Sigmoid colon (tissue), 7 donors: ENCODE measurements around the gene ARID3C. TPM values are rescaled to one million over a fixed set of nuclear protein-coding genes. Genes with fewer than 3 reads are reported as not detected.

Experiments
- DNase-seq: peaks from one replicate; pipeline ENCODE4 v3.0.0-alpha.2; 2019
- H3K27ac ChIP-seq, 4 donors: fragments of 200-600 bp; sonication (generic); one replicate each; pipeline ENCODE4 v1.5.1; 2016 to 2019; ENCODE audit warnings: mild to moderate bottlenecking in 1 of 4
- H3K27me3 ChIP-seq, 3 donors: fragments of 200-600 bp; sonication (generic); one replicate each; pipeline ENCODE4 v1.5.1; 2019; ENCODE audit warnings: mild to moderate bottlenecking in 1 of 3
- H3K36me3 ChIP-seq, 4 donors: fragments of 200-600 bp; sonication (generic); one replicate each; pipeline ENCODE4 v1.5.1; 2016 to 2019
- H3K4me1 ChIP-seq, 4 donors: fragments of 200-600 bp; sonication (generic); one replicate each; pipeline ENCODE4 v1.5.1; 2017 to 2019
- H3K4me3 ChIP-seq, 4 donors: fragments of 200-600 bp; sonication (generic); one replicate each; pipeline ENCODE4 v1.5.1; 2017 to 2019; ENCODE audit warnings: mild to moderate bottlenecking in 2 of 4, moderate library complexity in 1 of 4
- H3K9me3 ChIP-seq, 4 donors: fragments of 200-600 bp in 3 of 4; sonication (generic) in 3 of 4; one replicate each; pipeline versions ENCODE4 v1.5.1 to v1.6.1; 2013 to 2019
- EP300 ChIP-seq, 4 donors: sonication (generic); formaldehyde crosslinking; IDR thresholded peaks; one replicate each; pipeline ENCODE4 v1.6.1; 2017; ENCODE audit warnings: antibody characterized with exemption in 4 of 4
- POLR2A ChIP-seq, 2 donors: fragments of 450-650 bp; IDR thresholded peaks; one replicate each; pipeline ENCODE4 v1.6.1; 2016; ENCODE audit warnings: antibody characterized with exemption in 2 of 2, mild to moderate bottlenecking in 2 of 2, moderate library complexity in 2 of 2
- POLR2AphosphoS5 ChIP-seq, 4 donors: sonication (generic); formaldehyde crosslinking; IDR thresholded peaks; one replicate each; pipeline ENCODE4 v1.6.1; 2017; ENCODE audit warnings: antibody characterized with exemption in 4 of 4
- WGBS, 2 donors: extraction: QIAGEN DNeasy Blood & Tissue Kit; methylation state at CpG; one replicate each; pipeline ENCODE4 v1.1.7; 2013; 5-methylcytosine and 5-hydroxymethylcytosine counted together
- intact Hi-C: fragments of 100-400 bp; cut with DNase I; formaldehyde crosslinking; loops from one replicate; pipeline ENCODE4 v1.15.1; 2023
- polyA plus RNA-seq, 3 donors: library from polyadenylated mRNA; stranded (reverse); fragments of 200-250 nt; gene quantifications; one replicate each; pipeline ENCODE4 v1.2.3, GENCODE V29; 2013
- total RNA-seq, 4 donors: library from RNA; depleted of rRNA; stranded (reverse); fragments of >200 nt; gene quantifications; one replicate each; pipeline ENCODE4 v1.1.0, GENCODE V29; 2016
- TF ChIP-seq, protein P1 (sequence below), 4 experiments: fragments of 450-650 bp in 3 of 4; fragments of 200-600 bp in 1 of 4; IDR thresholded peaks; one replicate each; pipeline ENCODE4 v1.5.1; 2016 to 2019; ENCODE audit warnings: antibody characterized with exemption in 4 of 4, mild to moderate bottlenecking in 3 of 4, moderate library complexity in 2 of 4
- donor health status: healthy with polysubstance abuse.
- donor health status: Bipolar disorder and iron deficiency.
- donor health status: healthy.

The ARID3C gene
- total and polyA plus RNA-seq, 7 donors = 0.06 TPM; not detected in 6

DNA sequence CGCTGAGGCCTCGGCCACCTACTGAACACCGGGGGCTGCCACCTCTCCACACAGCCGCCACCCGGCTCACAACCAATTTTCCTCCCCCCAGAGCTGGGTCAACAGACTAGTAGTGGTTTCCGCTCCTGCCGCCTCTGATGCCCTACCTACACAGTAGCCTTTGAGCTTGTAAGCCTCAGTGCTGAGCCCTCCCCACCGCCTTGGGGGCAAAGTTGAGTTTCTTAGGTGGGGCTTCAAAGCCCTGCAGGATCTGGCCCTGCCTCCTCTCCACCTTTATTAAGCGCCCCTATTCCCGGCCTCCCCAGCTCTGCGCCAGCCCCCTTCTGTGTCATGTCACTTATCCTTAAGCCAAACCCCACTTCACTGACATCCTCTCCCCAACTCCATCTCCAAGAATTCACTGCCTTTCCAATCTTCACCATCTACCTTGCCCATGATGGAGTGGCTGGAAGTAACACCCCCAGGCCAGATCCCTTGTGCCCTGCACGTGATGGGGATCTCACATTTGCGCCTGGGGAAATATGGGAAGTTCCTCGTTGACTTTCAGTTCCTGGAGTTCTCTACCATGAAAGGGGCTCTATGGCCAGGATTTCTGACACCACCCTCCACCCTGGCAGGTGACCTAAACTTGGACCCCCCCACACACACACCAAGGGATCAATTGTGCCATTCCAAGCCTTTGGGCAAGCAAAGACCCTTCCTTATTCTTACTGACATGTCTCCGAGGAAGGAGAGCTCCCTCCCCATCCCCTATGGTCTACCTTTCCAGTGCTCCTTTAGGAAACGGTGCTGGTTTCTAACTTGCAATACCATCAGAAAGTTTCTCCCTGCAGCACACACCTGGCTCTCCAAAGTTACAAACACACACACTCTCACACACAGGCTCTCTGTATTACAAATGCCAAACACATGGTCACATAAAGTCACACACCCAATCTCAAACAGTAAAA, 36.7 kb downstream of the ARID3C start:
- TF ChIP-seq, protein P1, sequence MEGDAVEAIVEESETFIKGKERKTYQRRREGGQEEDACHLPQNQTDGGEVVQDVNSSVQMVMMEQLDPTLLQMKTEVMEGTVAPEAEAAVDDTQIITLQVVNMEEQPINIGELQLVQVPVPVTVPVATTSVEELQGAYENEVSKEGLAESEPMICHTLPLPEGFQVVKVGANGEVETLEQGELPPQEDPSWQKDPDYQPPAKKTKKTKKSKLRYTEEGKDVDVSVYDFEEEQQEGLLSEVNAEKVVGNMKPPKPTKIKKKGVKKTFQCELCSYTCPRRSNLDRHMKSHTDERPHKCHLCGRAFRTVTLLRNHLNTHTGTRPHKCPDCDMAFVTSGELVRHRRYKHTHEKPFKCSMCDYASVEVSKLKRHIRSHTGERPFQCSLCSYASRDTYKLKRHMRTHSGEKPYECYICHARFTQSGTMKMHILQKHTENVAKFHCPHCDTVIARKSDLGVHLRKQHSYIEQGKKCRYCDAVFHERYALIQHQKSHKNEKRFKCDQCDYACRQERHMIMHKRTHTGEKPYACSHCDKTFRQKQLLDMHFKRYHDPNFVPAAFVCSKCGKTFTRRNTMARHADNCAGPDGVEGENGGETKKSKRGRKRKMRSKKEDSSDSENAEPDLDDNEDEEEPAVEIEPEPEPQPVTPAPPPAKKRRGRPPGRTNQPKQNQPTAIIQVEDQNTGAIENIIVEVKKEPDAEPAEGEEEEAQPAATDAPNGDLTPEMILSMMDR (IDR thresholded peaks at IDR 0.05) = no peak
- TF ChIP-seq EP300 (IDR thresholded peaks at IDR 0.05) (no peak), POLR2A (IDR thresholded peaks at IDR 0.05) (no peak), POLR2AphosphoS5 (IDR thresholded peaks at IDR 0.05) (no peak)
- H3K4me1 ChIP-seq = peaks cover 0 to 54% (median 44%) of the 10 kb centered on the region in 4 donors
- peaks cover 11 to 59% (median 32%) of the 10 kb centered on the region in 3 donors for H3K27me3 ChIP-seq
- peak overlapping the region in 1 of 4 donors; percentile 25 for H3K27ac ChIP-seq
- no peak overlapping the region for H3K4me3 ChIP-seq
- DNase-seq = no peak
- no peaks in the 10 kb centered on the region for H3K9me3 ChIP-seq
- intact Hi-C loops = loop anchor here (1.0 to 5.0 kb wide), 6 partner anchors 45 to 259 kb away; partner anchors contain the start of genes DNAI1, ENHO and FAM219A
- WGBS, 2 donors = 21 to 22% methylated on average over 16 of the region's 16 CpGs
- H3K36me3 ChIP-seq = no peaks in the 10 kb centered on the region

DNA sequence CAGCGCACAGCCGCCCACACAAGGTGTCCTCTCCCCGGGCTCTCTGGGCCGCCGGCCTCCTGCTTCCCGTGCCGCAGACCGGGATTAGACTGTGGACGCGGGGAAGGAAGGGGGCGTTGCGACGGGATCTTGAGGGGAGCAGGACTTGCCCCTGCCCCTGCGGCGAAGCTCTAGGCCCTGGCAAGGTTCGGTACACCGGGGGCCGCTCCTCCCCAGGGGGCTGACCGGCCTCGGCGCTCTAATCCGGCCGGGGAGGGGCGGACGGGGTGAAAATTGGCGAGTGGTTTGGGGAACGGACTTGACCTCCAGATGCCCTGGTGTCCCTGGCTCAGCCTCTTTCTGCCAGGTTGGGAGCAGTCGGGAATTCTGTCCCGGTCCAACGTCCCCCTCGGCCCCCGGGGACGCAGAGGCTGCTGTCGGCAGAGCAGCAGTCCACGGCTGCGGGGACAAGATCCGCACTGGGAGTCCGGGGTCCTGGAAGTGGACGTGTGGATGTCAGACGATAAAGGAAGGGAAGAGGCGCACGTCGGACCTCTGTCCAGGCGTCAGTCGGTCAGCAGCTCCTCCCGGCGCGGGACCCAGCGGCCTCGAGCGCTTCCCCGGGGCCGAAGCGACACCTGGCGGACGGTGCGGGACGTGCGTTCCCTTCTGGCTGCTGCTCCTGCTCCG, 37.5 kb downstream of the ARID3C start:
- intact Hi-C loops = loop anchor here (2.0 to 5.0 kb wide), 5 partner anchors 69 to 259 kb away; partner anchors contain the start of genes DNAI1, ENHO and FAM219A
- Histone ChIP-seq H3K27ac (peak overlapping the region in 2 of 4 donors; percentile 25 to 56), H3K27me3 (peaks cover 13 to 67% (median 40%) of the 10 kb centered on the region in 3 donors), H3K4me1 (peaks cover 0 to 54% (median 44%) of the 10 kb centered on the region in 4 donors), H3K9me3 (no peaks in the 10 kb centered on the region), H3K4me3 (peak overlapping the region in 3 of 4 donors; percentile 22 to 27 (median 24)), H3K36me3 (no peaks in the 10 kb centered on the region)
- DNase-seq = peak; percentile 93
- TF ChIP-seq POLR2A (IDR thresholded peaks at IDR 0.05) (no peak), EP300 (IDR thresholded peaks at IDR 0.05) (no peak), POLR2AphosphoS5 (IDR thresholded peaks at IDR 0.05) (peak in 1 of 4 donors; percentile 18)
- TF ChIP-seq, protein P1 (IDR thresholded peaks at IDR 0.05) = peak; percentile 84 to 90 (median 88)
- 4% methylated on average over 60 of the region's 60 CpGs for WGBS, 2 donors

DNA sequence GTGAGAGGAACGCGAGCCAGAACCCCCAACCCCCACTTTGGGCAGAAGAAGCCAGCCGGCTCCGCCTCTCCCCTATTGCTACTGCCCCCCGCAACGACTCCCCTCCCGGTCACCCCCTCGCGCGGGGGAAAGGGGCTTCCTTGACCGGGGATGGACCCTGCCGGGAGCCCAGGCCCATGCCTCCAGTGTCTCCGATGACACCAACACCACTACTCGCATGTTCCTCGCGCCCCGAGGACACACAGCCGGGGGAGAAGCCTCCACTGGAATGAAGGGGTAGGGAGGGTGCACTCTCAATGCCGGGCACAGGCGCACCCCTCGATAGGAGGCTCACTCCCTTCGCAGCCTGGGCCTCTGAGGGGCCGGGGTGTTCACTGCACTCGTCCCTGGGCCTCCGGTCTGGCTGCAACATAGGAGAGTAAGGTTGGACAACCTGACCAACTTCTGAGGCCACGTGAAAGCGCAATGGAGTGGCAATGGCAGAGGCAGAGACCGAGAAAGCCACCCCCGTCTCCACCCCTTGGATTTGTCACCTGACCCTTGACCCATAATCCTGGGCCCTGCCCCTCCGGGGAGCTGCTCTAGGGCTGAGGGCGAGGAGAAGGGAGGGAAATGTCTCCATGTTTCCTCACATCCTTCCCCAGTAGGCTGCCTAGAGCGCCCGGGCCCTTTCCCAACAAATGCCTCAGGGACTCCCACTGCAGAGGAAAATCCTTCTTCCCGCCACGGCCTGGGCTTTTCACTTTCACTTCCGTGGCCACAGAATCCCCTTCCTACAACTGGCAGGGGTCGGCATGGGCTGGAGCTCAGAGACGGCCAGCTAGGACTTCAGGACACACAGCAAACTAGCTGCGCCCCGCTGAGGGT, 38.3 kb downstream of the ARID3C start:
- 8 to 13% methylated on average over 40 of the region's 40 CpGs for WGBS, 2 donors
- Histone ChIP-seq H3K27me3 (peaks cover 13 to 74% (median 48%) of the 10 kb centered on the region in 3 donors), H3K4me3 (peak overlapping the region; percentile 28 to 65 (median 56)), H3K27ac (peak overlapping the region in 2 of 4 donors; percentile 2 to 63), H3K4me1 (peaks cover 0 to 54% (median 44%) of the 10 kb centered on the region in 4 donors), H3K36me3 (no peaks in the 10 kb centered on the region), H3K9me3 (no peaks in the 10 kb centered on the region)
- DNase-seq = peak; percentile 75
- no peak for TF ChIP-seq EP300 (IDR thresholded peaks at IDR 0.05)
- no peak for TF ChIP-seq POLR2A (IDR thresholded peaks at IDR 0.05)
- TF ChIP-seq, protein P1 (IDR thresholded peaks at IDR 0.05) = no peak
- TF ChIP-seq POLR2AphosphoS5 (IDR thresholded peaks at IDR 0.05) = no peak
- intact Hi-C loops = loop anchor here (2.0 to 5.0 kb wide), 5 partner anchors 68 to 258 kb away; partner anchors contain the start of genes DNAI1, ENHO and FAM219A
